HG03442 (cell line): ENCODE results near the gene TCF3.
"Not testable (repeated sequence)": the region's sequence is repeated elsewhere in the genome, so short reads cannot be mapped to it uniquely, and the experiment has no call there.

Experiments used
- ATAC-seq: cut with Tn5 transposase; IDR thresholded peaks from one replicate; pipeline ENCODE4 v1.9.1; 2021; ENCODE audit warnings: mild to moderate bottlenecking, moderate library complexity; ENCODE audit not compliant: unreplicated experiment

The TCF3 gene

GRCh38 chr19:1652471-1653299, at the start of gene TCF3:
TSS of gene TCF3 (minus strand) at chr19:1652615. CDS start at chr19:1650248, 2,367 bp downstream.
- ATAC-seq, result peak; percentile 62

GRCh38 chr19:1700733-1701663, 48.6 kb upstream of the TCF3 start:
- ATAC-seq, result no peak

- ATAC-seq, result no peak
Measured at GRCh38 chr19:1699998-1700732, 47.8 kb upstream of the TCF3 start.

- ATAC-seq, result no peak
Measured at GRCh38 chr19:1699386-1699785, 47.0 kb upstream of the TCF3 start.

- no peak for ATAC-seq
Measured at GRCh38 chr19:1698636-1699035, 46.2 kb upstream of the TCF3 start.

- not testable (repeated sequence) for ATAC-seq
Measured at GRCh38 chr19:1695481-1695880, 43.1 kb upstream of the TCF3 start.

- ATAC-seq, result no peak
Measured at GRCh38 chr19:1691589-1692290, 39.3 kb upstream of the TCF3 start.

- ATAC-seq, result no peak
Measured at GRCh38 chr19:1690699-1691307, 38.4 kb upstream of the TCF3 start.

- not testable (repeated sequence) for ATAC-seq
Measured at GRCh38 chr19:1685785-1686184, 33.4 kb upstream of the TCF3 start.

- ATAC-seq, result no peak
Measured at GRCh38 chr19:1685046-1685445, 32.6 kb upstream of the TCF3 start.

GRCh38 chr19:1684573-1684912, 32.1 kb upstream of the TCF3 start:
- ATAC-seq, result no peak

- ATAC-seq, result no peak
Measured at GRCh38 chr19:1683869-1684572, 31.6 kb upstream of the TCF3 start.

- no peak for ATAC-seq
Measured at GRCh38 chr19:1680976-1681375, 28.6 kb upstream of the TCF3 start.

GRCh38 chr19:1678073-1678472, 25.7 kb upstream of the TCF3 start:
- no peak for ATAC-seq

GRCh38 chr19:1676351-1677266, 24.2 kb upstream of the TCF3 start:
- ATAC-seq, result no peak

GRCh38 chr19:1675633-1676350, 23.4 kb upstream of the TCF3 start:
- ATAC-seq, result no peak

- ATAC-seq, result no peak
Measured at GRCh38 chr19:1674293-1674679, 21.9 kb upstream of the TCF3 start.
